GM19463 (cell line): ENCODE results near the gene GRIP2.

ENCODE experiments used
- ATAC-seq: cut with Tn5 transposase; IDR thresholded peaks from one replicate; pipeline ENCODE4 v1.9.1; 2021; ENCODE audit warnings: mild to moderate bottlenecking, moderate library complexity; ENCODE audit not compliant: unreplicated experiment

The GRIP2 gene

GRCh38 chr3:14541646-14542045 lies 1.5 kb upstream of the GRIP2 start:
- no peak for ATAC-seq

DNA sequence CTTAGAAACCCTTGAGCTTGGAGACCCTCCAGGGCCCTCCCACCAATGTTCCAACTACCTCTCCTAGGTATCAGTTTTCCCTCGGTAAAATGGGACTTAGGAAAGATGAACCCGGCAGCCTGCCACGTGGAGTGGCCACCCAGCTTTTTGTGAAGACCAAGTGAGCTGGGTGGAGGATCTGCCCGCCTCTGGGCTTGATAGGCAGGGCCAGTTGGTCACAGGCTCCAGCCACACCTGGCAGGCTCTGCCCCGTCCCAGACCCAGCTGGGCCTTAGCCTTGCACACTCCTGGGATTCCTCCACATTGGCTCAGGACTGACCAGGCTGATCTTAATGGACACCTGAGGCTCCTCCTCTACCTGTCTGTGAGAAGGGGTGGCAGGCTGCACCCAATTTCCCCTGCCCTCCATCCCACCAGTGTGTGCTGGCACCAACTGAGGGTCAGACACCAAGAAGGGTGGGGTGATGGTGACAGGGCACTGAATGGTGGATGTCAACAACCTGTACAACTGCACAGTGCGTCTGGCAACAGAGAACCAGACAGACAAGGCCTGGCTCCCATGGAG lies 761 bp upstream of the GRIP2 start:
- ATAC-seq = no peak

- no peak for ATAC-seq
These were observed 779 bp downstream of the GRIP2 start for GRCh38 chr3:14539384-14539741.

GRCh38 chr3:14538451-14539088 lies 1.6 kb downstream of the GRIP2 start:
- ATAC-seq = no peak

DNA sequence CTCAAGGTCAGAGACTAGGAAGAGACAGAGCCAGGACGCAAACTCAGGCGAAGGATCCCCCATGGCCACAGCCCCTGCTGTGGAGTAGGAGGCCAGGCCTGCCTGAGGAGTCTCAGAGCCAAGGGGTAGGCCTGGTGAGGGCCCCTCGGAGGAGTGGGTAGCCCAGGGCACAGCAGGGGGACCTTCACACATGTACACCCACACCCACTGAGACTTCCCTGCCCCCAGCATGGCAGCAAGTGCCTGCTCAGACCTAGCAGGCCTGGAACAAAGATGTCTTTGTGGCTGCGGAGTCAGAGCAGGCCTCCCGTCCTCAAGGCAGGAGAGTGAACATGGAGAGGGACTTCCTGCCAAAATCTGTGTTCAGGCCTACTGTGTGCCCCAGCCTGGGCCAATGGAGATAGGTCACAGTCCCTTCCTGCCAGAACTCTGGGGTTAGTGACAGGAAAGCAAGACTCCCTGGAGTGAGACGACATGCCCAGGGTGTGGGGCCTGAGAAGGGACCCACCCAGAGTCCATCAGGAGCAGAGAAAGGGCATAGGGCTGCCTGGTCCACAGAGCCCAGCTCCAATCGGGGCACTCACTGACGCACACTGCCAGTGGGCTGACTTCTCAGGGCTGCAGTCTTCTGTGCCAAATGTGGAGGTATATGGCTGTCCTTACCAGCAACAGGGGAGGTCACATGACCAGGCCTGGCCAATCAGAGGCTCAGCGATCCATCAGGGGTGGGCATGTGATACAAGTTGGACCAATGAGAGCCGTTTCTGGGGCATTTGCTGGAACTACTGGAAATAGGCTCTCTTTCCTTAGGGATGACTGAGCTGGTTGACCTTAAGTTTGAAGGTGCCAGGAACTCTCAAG lies 2.3 kb downstream of the GRIP2 start:
- ATAC-seq = no peak

DNA sequence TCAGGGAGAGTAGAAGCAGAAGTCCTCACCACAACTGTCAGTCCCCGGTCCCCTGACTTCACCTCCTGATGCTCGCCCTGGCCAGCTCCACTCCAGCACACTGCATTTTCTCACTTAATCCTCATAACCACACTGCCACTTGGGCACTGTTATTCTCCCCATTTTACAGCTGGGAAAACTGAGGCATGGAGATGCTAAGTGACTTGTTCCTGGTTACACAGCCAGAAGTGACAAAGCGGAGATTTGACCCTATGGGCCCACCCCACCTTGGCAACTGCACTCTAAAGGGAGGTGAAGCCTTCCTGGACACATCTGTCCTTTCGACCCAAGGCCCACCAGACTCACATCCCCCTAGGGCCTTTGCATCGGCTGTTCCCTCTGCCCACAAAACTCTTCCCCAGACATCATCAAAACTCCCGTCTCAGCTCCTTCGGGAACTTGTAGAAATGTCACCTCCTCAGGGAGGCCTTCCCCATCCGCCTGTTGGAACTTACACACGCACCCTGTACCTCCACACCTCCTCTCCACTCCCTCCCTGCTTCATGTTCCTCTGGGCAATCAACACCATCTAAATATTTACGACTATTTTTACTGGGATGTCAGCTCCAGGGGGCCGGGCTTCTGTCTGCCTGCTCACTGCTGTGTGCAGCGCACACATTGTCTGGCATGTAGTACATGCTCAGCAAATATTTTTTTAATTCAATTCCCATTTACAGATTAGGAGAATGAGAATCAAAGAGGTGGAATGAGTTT lies 3.1 kb downstream of the GRIP2 start:
- ATAC-seq = no peak

- no peak for ATAC-seq
These were observed 3.9 kb downstream of the GRIP2 start for GRCh38 chr3:14536055-14536815.

DNA sequence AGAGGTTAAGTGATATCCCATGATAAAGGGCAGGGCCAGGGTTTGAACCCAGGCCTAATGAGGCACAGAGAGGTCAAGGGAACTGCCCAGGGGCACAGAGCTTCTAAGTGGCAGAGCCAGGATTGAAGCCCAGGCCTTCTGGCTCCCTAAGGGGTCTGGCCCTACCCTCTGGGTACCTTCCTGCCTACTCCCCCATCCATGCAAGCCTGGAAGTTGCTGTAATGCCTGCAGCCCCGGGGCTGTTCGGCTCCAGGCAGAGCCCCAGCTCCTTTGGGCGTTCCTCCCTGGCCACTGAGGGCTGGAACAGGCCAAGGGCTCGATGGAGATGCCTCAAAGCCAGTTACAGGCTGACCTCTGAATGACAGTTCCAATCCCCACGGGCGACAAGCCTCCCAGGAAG lies 4.5 kb downstream of the GRIP2 start:
- no peak for ATAC-seq

DNA sequence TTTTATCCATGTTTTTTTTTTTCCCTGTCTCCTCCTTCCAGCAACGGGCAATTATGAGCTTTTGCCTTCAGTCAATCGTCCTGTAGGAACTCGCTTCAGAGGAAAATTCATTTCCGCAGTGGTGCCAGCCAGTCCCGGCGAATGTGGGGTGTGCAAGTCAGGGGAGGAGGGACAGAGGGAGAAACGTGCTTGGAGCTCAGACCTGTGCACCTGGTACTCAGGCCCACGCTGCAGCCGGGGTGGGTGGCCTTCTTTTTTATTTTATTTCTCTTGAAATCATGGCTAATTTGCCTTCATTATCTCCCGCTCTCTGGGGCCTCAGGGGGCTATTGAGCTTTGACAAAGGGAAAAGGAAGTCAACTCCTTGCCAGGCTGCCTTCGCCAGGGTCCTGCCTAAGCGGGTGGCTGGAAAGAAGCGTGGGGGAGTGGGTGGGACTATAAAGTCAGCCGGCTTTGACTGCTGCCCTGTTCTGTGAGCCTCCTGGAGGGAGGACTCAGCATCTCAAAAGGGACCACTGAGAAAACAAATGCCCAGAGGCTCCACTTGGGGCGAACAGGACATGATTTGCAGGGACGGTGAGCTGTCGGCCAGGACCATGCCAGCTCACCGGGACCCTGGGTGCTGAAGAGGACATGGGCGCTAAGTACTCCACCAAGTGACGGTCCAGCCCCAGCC lies 5.5 kb downstream of the GRIP2 start:
- ATAC-seq = no peak

- no peak for ATAC-seq
These were observed 6.6 kb downstream of the GRIP2 start for GRCh38 chr3:14533457-14533958.

DNA sequence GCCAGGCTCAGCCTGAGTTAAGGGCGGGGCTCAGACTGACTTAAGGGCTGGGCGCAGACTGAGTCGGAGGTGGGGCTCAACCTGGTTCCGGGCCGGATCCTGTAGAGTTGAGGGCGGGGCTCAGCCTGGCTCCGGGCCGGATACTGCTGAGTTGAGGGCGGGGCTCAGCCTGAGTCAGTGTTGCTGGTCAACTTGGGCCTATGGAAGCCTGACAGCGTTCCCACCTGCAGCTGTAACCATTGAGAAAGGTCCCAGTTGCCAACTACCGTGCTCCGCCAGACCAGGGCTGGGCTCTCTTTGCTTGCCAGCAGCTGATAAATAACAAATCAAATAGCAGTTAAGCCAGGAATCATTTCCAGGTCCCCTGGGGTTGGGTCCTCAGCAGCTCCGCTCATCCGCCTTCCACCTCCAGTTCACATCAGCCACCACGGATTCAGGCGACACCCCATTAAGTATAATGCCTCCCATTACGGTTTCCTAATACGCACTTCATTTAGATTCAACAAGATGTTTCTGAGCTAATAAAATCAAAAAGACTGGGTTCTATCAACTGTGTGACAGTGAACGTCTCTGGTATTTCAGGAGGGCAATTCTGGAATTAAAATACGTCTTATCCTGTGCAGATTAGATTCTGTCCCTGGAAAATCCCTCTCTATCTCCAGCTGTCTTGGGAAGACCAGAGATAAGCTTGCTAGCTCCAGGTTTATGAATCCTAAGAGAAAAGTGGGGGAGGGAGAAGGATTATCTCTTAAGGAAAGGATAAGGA lies 7.3 kb downstream of the GRIP2 start:
- ATAC-seq = no peak

DNA sequence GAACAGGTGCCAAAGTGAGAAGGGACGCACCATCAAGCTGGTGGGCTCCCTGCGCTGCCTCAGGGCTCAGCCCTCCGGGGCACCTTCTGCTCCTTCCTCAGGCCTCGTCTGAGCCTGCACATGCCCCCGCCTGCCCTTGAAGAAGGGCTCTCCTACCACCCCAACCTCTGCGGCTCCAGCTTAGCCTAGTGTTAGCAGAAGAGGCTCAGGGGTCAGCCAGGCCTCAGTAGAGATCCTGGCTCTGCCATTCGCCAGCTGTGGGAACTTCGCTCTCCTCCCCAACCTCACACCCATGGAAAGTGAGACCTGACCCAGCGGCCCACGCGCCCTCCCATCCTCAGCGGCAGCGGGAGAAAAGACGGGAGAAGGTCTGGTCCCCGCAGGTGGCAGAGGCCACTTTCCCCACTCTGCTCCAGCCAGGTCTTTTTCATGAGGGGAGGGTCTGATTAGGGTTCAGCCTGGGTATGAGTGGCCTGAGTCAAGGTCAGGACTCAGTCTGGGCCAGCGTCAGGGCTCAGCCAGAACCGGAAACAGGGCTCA lies 8.2 kb downstream of the GRIP2 start:
- ATAC-seq = no peak

- no peak for ATAC-seq
These were observed 12.1 kb downstream of the GRIP2 start for GRCh38 chr3:14528081-14528480.

DNA sequence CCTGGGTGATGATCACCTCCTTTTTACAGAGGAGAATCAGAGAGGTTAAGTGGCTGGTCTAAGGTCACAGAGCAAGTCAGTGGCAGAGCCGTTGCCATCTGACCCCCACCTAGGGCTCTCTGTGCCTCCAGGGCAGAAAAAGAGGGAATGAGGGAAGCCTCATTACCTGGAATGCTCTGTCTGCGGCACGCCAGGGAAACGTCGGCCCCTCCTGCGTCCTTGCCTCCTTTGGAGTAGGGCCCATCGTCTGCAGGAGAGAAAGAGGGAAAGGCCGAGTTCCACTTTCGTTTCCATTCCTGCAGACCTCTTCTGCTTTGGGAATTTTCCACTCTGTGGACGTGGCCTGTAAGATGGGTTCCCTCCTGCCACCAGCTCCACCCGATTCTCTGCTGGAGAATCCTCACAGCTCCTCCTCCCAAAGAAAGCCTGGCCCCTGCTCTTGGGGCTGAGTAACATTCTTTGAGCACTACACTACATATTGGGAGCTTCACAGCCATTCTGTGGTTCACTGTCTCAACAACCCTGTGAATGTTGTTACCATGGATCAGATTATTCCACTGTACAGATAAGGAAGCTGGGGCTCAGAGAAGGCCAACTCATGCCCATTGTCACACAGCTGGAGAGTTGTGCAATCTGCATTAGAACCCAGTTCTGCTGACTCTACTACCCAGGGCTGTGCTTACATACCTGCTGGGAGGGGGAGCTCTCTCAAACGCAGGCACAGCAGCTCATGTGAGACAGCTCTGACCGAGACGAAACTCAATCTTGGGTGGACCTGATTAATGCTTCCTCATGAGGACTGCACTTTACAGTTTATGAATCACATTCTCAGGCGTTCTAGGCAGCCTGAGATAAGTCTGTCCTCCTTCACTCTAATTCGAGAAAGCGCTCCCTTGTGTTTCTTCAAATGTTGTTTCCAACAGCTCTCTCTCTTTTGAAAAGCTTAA lies 14.2 kb downstream of the GRIP2 start:
- no peak for ATAC-seq

DNA sequence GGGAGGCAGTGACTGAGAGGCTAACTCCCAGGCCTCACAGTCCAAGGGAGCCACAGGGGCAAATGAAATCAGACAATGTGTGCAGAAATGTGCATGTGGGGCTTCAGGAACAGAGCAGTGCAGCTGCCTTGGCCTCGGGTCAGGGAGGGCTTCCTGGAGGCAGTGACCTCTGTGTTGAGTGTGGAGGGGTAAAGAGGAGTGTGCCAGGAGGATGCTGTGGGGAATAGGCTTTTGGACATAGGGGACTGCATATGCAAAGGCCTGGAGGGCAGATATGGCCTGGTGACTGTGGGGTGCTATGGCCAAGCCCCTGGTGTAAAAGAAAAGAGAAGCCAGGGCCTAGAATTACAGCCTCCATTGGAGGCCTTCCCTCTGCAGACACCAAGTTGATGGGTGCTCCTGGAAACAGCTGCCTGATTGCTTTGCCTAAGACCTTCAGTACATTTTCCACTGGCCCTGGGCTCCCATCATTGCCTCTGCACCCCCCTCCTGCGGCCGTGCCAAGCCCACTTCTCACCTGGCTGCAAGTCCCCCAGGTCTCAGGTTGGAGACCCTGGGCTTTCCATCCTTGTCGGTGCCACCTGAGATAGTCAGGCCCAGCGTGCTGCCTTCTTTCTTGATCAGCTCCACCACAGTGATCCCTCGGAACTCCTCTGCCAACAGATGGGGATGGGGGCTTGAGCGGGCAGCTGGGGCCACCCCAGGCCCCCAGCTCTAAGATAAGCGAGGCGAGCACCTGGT lies 15.1 kb downstream of the GRIP2 start:
- ATAC-seq = no peak

GRCh38 chr3:14524311-14524711 lies 15.8 kb downstream of the GRIP2 start:
- no peak for ATAC-seq

GRCh38 chr3:14523792-14524191 lies 16.4 kb downstream of the GRIP2 start:
- ATAC-seq = no peak
